K562 (cell line): Measurements from ENCODE around the gene INSIG1. TPM values are rescaled to one million over a fixed set of nuclear protein-coding genes. Genes with fewer than 3 reads are reported as not detected.

Source experiments
- EHMT2 ChIP-seq: fragments of 450-650 bp; IDR thresholded peaks from 2 replicates; pipeline ENCODE4 v1.6.1; 2018; ENCODE audit warnings: antibody characterized with exemption
- HDAC1 ChIP-seq, 2 experiments: fragments of 450-650 bp; IDR thresholded peaks; 2 replicates each; pipeline ENCODE4 v1.6.1; 2016 to 2017; ENCODE audit warnings: inconsistent platforms in 1 of 2, mild to moderate bottlenecking in 1 of 2, moderate library complexity in 1 of 2
- KDM5B ChIP-seq: fragments of 200-600 bp; sonication (generic); IDR thresholded peaks from 2 replicates; pipeline ENCODE4 v1.6.1; 2012; ENCODE audit warnings: low read depth, mild to moderate bottlenecking, moderate library complexity, low read length, control low read depth, inconsistent platforms; ENCODE audit not compliant: insufficient replicate concordance
- MCM5 ChIP-seq: fragments of 450-650 bp; IDR thresholded peaks from 2 replicates; pipeline ENCODE4 v1.6.1; 2016; ENCODE audit warnings: low read depth
- MTF1 ChIP-seq: fragments of 250-450 bp; sonication (Bioruptor Pico); IDR thresholded peaks from 2 replicates; pipeline ENCODE4 v1.9.0; 2021; ENCODE audit warnings: moderate library complexity, mild to moderate bottlenecking, inconsistent platforms, borderline replicate concordance
- MYC ChIP-seq, 2 experiments: fragments of 250-450 bp in 1 of 2; sonication (Bioruptor Pico) in 1 of 2; IDR thresholded peaks; 2 replicates each; pipeline versions ENCODE4 v1.5.1 to v1.6.1; 2012 to 2021; ENCODE audit warnings: low read depth in 2 of 2, borderline replicate concordance in 1 of 2, improper control_type of control experiment in 1 of 2, low read length in 1 of 2, mild to moderate bottlenecking in 1 of 2, moderate library complexity in 1 of 2
- NCOA1 ChIP-seq: fragments of 450-650 bp; IDR thresholded peaks from 2 replicates; pipeline ENCODE4 v1.6.1; 2016; ENCODE audit warnings: low read depth
- RNF2 ChIP-seq: sonication (generic); IDR thresholded peaks from 2 replicates; pipeline ENCODE4 v1.6.1; 2016
- SMARCC2 ChIP-seq: fragments of 450-650 bp; IDR thresholded peaks from 2 replicates; pipeline ENCODE4 v1.6.1; 2017; ENCODE audit warnings: antibody characterized with exemption, moderate library complexity, mild to moderate bottlenecking, low read depth
- SNIP1 ChIP-seq: fragments of 450-650 bp; IDR thresholded peaks from 2 replicates; pipeline ENCODE4 v1.7.1; 2017; ENCODE audit warnings: low read depth, mild to moderate bottlenecking
- ZFPM2 ChIP-seq: fragments of 250-450 bp; sonication (Bioruptor Pico); IDR thresholded peaks from 2 replicates; pipeline ENCODE4 v1.5.1; 2022; ENCODE audit warnings: mild to moderate bottlenecking
- ZFX ChIP-seq: sonication (generic); formaldehyde crosslinking; IDR thresholded peaks from 2 replicates; pipeline ENCODE4 v1.8.0; 2022; ENCODE audit warnings: mild to moderate bottlenecking, missing genetic modification reagents, moderate library complexity
- ZNF324 ChIP-seq: fragments of 250-450 bp; sonication (Bioruptor Pico); IDR thresholded peaks from 2 replicates; pipeline ENCODE4 v1.4.0; 2020; ENCODE audit warnings: mild to moderate bottlenecking
- polyA plus RNA-seq, 8 experiments: library from polyadenylated mRNA; depleted of rRNA in 4 of 8; stranded (reverse) in 5 of 8; unstranded in 3 of 8; fragments of >200 nt; fragmentation: Nextera tagmentation in 2 of 8; fragmentation: Illumina TruSeq in 1 of 8; extraction: Ambion mirVana in 2 of 8; extraction: Trizol in 1 of 8; gene quantifications; 2 replicates each; pipeline versions ENCODE4 v1.2.1 to v1.2.3, GENCODE V29; 2011 to 2014; ENCODE audit warnings: inconsistent platforms in 1 of 8, missing spikeins in 1 of 8
- total RNA-seq, 7 experiments: library from RNA; depleted of rRNA in 6 of 7; stranded (reverse); fragments of >200 nt in 6 of 7; fragmentation: Illumina TruSeq in 2 of 7; extraction: Trizol in 2 of 7; gene quantifications; 2 replicates each; pipeline versions ENCODE4 v1.2.1 to v1.2.3, GENCODE V29; 2011 to 2021; ENCODE audit warnings: low replicate concordance in 1 of 7
- TF ChIP-seq, protein P1 (sequence below), 2 experiments: fragments of 450-650 bp; conservative IDR thresholded peaks; 2 replicates each; pipeline ENCODE4 v1.6.1; 2017; ENCODE audit warnings: mild to moderate bottlenecking in 2 of 2, moderate library complexity in 2 of 2
- TF ChIP-seq, protein P2 (sequence below): IDR thresholded peaks from 2 replicates; pipeline ENCODE4 v1.6.1; 2012; ENCODE audit warnings: low read depth, low read length, improper control_type of control experiment, borderline replicate concordance
- TF ChIP-seq, protein P3 (sequence below): fragments of 150-350 bp; conservative IDR thresholded peaks from 2 replicates; pipeline ENCODE4 v1.6.1; 2014; ENCODE audit warnings: low read length
- TF ChIP-seq, protein P4 (sequence below): fragments of 450-650 bp; formaldehyde crosslinking; IDR thresholded peaks from 2 replicates; pipeline ENCODE4 v1.4.0; 2022; ENCODE audit warnings: missing genetic modification characterization
- TF ChIP-seq, protein P5 (sequence below): fragments of 250-450 bp; sonication (Bioruptor Pico); IDR thresholded peaks from 2 replicates; pipeline ENCODE4 v1.6.1; 2021; ENCODE audit warnings: mild to moderate bottlenecking
- TF ChIP-seq, protein P6 (sequence below): sonication (generic); formaldehyde crosslinking; IDR thresholded peaks from 2 replicates; pipeline ENCODE4 v1.9.0; 2022; ENCODE audit warnings: mild to moderate bottlenecking, missing genetic modification reagents

INSIG1 gene
- total and polyA plus RNA-seq, 9 of the 15 experiments (the other 6 are each of a cell fraction or from before 2014, with no cell fraction given): 57.1 to 787 (median 238) TPM

DNA sequence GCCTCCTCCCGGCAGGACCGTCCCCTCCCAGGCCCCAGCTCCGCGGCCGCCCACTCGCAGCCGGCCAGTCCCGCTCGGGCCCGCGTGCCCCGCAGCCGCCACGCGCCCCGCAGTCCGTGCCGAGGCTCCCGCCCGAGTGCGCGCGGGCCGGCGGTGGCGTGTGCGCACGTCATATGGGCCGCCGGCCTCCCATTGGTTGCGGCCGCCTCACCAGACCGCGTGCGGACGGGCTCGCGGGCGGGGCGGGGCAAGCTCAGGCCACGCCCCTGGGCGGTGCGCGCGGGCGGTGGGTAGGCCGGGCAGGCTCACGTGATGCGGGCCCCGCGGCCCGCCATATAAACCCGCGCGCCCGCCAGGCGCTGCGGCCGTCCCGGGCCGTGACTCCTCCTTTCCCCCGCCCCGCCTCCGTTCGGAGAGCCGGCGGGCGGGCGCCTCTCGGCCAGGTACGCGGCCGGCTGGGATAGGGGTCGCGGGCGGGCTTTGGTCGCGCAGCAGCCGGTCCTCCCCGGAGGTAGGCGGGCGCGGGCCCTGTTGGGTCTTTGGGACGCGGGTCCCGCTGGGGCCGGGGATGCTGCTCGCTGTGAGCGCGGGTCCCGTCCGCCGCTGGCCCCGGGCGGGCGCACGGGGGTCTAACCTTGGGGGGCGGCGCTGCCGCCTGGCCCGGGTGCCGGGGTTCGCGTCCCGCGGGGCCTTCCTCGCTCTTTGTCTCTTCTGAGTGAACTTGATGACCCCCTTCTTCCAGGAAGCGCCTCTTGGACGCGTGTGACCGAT lies at the start of gene INSIG1 (continued):
- TF ChIP-seq, protein P1, sequence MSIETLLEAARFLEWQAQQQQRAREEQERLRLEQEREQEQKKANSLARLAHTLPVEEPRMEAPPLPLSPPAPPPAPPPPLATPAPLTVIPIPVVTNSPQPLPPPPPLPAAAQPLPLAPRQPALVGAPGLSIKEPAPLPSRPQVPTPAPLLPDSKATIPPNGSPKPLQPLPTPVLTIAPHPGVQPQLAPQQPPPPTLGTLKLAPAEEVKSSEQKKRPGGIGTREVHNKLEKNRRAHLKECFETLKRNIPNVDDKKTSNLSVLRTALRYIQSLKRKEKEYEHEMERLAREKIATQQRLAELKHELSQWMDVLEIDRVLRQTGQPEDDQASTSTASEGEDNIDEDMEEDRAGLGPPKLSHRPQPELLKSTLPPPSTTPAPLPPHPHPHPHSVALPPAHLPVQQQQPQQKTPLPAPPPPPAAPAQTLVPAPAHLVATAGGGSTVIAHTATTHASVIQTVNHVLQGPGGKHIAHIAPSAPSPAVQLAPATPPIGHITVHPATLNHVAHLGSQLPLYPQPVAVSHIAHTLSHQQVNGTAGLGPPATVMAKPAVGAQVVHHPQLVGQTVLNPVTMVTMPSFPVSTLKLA (conservative IDR thresholded peaks at IDR 0.05): peak in 1 of 2 experiments; percentile 12; a peak in 1 of 4 replicates
- peak; percentile 98 for TF ChIP-seq KDM5B
- TF ChIP-seq ZFX: no peak; the same call in none of the 2 replicates
- no peak for TF ChIP-seq EHMT2
- TF ChIP-seq HDAC1 (IDR thresholded peaks at IDR 0.05): peak in 1 of 2 experiments; percentile 16; a peak in 1 of 4 replicates
- TF ChIP-seq, protein P2, sequence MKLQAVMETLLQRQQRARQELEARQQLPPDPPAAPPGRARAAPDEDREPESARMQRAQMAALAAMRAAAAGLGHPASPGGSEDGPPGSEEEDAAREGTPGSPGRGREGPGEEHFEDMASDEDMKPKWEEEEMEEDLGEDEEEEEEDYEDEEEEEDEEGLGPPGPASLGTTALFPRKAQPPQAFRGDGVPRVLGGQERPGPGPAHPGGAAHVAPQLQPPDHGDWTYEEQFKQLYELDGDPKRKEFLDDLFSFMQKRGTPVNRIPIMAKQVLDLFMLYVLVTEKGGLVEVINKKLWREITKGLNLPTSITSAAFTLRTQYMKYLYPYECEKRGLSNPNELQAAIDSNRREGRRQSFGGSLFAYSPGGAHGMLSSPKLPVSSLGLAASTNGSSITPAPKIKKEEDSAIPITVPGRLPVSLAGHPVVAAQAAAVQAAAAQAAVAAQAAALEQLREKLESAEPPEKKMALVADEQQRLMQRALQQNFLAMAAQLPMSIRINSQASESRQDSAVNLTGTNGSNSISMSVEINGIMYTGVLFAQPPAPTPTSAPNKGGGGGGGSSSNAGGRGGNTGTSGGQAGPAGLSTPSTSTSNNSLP: no peak
- TF ChIP-seq MTF1 (CRISPR knock-in tag): no peak
- TF ChIP-seq, protein P3, sequence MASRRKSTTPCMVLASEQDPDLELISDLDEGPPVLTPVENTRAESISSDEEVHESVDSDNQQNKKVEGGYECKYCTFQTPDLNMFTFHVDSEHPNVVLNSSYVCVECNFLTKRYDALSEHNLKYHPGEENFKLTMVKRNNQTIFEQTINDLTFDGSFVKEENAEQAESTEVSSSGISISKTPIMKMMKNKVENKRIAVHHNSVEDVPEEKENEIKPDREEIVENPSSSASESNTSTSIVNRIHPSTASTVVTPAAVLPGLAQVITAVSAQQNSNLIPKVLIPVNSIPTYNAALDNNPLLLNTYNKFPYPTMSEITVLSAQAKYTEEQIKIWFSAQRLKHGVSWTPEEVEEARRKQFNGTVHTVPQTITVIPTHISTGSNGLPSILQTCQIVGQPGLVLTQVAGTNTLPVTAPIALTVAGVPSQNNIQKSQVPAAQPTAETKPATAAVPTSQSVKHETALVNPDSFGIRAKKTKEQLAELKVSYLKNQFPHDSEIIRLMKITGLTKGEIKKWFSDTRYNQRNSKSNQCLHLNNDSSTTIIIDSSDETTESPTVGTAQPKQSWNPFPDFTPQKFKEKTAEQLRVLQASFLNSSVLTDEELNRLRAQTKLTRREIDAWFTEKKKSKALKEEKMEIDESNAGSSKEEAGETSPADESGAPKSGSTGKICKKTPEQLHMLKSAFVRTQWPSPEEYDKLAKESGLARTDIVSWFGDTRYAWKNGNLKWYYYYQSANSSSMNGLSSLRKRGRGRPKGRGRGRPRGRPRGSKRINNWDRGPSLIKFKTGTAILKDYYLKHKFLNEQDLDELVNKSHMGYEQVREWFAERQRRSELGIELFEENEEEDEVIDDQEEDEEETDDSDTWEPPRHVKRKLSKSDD: no peak
- TF ChIP-seq, protein P4, sequence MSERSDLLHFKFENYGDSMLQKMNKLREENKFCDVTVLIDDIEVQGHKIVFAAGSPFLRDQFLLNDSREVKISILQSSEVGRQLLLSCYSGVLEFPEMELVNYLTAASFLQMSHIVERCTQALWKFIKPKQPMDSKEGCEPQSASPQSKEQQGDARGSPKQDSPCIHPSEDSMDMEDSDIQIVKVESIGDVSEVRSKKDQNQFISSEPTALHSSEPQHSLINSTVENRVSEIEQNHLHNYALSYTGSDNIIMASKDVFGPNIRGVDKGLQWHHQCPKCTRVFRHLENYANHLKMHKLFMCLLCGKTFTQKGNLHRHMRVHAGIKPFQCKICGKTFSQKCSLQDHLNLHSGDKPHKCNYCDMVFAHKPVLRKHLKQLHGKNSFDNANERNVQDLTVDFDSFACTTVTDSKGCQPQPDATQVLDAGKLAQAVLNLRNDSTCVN (CRISPR knock-in tag): no peak
- no peak for TF ChIP-seq MCM5
- TF ChIP-seq SMARCC2: no peak
- TF ChIP-seq, protein P5, sequence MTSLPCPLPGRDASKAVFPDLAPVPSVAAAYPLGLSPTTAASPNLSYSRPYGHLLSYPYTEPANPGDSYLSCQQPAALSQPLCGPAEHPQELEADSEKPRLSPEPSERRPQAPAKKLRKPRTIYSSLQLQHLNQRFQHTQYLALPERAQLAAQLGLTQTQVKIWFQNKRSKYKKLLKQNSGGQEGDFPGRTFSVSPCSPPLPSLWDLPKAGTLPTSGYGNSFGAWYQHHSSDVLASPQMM: no peak
- no peak for TF ChIP-seq NCOA1
- TF ChIP-seq, protein P6, sequence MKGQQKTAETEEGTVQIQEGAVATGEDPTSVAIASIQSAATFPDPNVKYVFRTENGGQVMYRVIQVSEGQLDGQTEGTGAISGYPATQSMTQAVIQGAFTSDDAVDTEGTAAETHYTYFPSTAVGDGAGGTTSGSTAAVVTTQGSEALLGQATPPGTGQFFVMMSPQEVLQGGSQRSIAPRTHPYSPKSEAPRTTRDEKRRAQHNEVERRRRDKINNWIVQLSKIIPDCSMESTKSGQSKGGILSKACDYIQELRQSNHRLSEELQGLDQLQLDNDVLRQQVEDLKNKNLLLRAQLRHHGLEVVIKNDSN (CRISPR knock-in tag): peak; percentile 87
- TF ChIP-seq RNF2: no peak
- TF ChIP-seq ZFPM2 (CRISPR knock-in tag): no peak
- TF ChIP-seq ZNF324 (CRISPR knock-in tag): no peak
- TF ChIP-seq SNIP1: no peak
- TF ChIP-seq MYC (IDR thresholded peaks at IDR 0.05; ENCODE audit: low read depth, low read length): peak; percentile 87; the same call in 1 of the 2 replicates
- no peak for TF ChIP-seq MYC (CRISPR knock-in tag; IDR thresholded peaks at IDR 0.05; ENCODE audit: borderline replicate concordance, low read depth)
